NCI-H526 (cell line): Measurements from ENCODE around the gene LAX1.

ENCODE experiments used
- DNase-seq, 2 experiments: peaks; one replicate each; lab custom pipeline; 2025; lab: John Stamatoyannopoulos, UW

Gene LAX1

DNA sequence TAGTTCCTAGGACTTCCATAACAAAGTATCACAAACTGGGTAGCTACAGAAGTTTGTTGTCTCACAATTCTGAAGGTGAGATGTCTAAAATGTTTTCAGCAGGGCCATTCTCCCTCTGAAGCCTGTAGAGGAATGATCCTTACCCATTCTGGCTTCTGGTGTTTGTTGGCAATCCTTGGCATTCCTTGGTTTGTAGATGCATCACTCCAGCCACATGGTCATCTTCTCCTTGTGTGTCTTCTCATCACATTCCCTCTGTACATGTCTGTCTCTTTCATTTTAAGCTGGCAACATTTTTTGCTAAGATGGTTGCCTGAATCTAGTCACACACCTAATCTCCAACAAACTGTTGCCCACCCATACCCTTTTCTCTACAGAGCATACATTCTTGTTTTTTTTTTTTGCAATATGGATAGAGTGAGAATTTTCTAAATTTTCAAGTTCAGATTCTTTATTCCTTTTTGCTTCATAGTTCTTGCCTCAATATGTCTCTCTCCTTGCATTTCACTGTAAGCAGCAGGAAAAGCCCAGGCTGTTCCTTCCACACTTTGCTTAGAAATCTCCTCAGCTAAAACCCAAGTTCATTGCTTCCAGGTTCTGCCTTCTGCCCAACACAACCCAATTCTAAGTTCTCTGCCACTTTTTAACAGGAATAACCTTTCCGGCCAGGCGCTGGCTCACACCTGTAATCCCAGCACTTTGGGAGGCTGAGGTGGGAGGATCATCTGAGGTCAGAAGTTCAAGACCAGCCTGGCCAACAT is 48.8 kb downstream of the LAX1 start:
- no peak for DNase-seq

- DNase-seq = no peak
Measured at GRCh38 chr1:203818399-203818798, 53.4 kb downstream of the LAX1 start.

DNA sequence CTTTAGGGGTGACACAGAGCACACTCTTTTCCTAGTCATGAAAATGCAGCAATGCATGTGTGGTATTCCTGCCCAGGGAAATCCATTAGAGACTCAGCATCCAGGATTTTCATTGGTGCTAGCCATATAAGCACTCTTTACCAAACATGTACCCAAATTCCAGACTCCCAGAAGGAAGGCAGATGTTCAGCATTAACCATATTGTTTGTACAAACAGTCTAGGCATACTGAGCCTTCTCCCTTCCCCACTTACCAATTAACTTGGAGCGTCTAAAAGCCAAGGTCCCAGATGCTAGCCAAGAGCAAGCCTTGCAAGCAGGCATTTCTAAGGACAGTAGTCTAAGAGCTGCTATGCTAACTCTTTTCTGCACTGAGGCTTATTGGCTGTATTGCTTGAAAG is 58.3 kb downstream of the LAX1 start:
- DNase-seq = no peak
